Nephron progenitor cell (in vitro differentiated cells): Measurements from ENCODE around the gene HAS3.
A peak's percentile ranks its signal among the peaks of the same experiment; 100 is the strongest.
"Not testable (repeated sequence)": the region's sequence is repeated elsewhere in the genome, so short reads cannot be mapped to it uniquely, and the experiment has no call there.

Experiments
- DNase-seq: peaks from one replicate; pipeline ENCODE4 v3.0.0; 2021
- H3K27ac Mint-ChIP-seq: 2 replicates; pipeline ENCODE4 v1.8.0; 2021; ENCODE audit warnings: mild to moderate bottlenecking, moderate library complexity, mixed read lengths
- H3K27me3 Mint-ChIP-seq: 2 replicates; pipeline ENCODE4 v1.8.0; 2021; ENCODE audit warnings: mild to moderate bottlenecking, low read depth, mixed read lengths; ENCODE audit not compliant: poor library complexity
- H3K36me3 Mint-ChIP-seq: 2 replicates; pipeline ENCODE4 v1.8.0; 2021; ENCODE audit warnings: low read depth, mixed read lengths
- H3K4me1 Mint-ChIP-seq: 2 replicates; pipeline ENCODE4 v1.8.0; 2021; ENCODE audit warnings: mixed read lengths
- H3K4me3 Mint-ChIP-seq: 2 replicates; pipeline ENCODE4 v1.8.0; 2021; ENCODE audit warnings: mild to moderate bottlenecking, moderate library complexity, mixed read lengths
- H3K9me3 Mint-ChIP-seq: 2 replicates; pipeline ENCODE4 v1.8.0; 2021; ENCODE audit warnings: mild to moderate bottlenecking, moderate library complexity, mixed read lengths
- CTCF ChIP-seq: fragments of 200-600 bp; sonication (generic); IDR thresholded peaks from 2 replicates; pipeline ENCODE4 v1.5.0; 2021; ENCODE audit warnings: antibody characterized with exemption

Gene HAS3

GRCh38 chr16:69126221-69126620, 20.8 kb downstream of the HAS3 start:
- Mint-ChIP-seq H3K27me3 (no peaks in the 10 kb centered on the region), H3K4me1 (peaks cover 24% of the 10 kb centered on the region), H3K36me3 (peaks cover 60% of the 10 kb centered on the region), H3K9me3 (no peaks in the 10 kb centered on the region), H3K4me3 (no peak overlapping the region), H3K27ac (no peak overlapping the region)
- TF ChIP-seq CTCF = no peak
- DNase-seq = no peak

- H3K4me3 Mint-ChIP-seq, DNase-seq, H3K27me3 Mint-ChIP-seq, H3K9me3 Mint-ChIP-seq: not testable (repeated sequence)
- Mint-ChIP-seq H3K27ac (peak overlapping the region; percentile 82), H3K4me1 (peaks cover 30% of the 10 kb centered on the region), H3K36me3 (peaks cover 56% of the 10 kb centered on the region)
Measured at GRCh38 chr16:69126801-69127200, 21.3 kb downstream of the HAS3 start.

GRCh38 chr16:69127966-69128510, 22.6 kb downstream of the HAS3 start:
- H3K36me3 Mint-ChIP-seq = peaks cover 52% of the 10 kb centered on the region
- no peak for TF ChIP-seq CTCF
- H3K4me3 Mint-ChIP-seq = no peak overlapping the region
- H3K4me1 Mint-ChIP-seq = peaks cover 34% of the 10 kb centered on the region
- no peaks in the 10 kb centered on the region for H3K9me3 Mint-ChIP-seq
- no peaks in the 10 kb centered on the region for H3K27me3 Mint-ChIP-seq
- no peak for DNase-seq
- H3K27ac Mint-ChIP-seq = no peak overlapping the region

- TF ChIP-seq CTCF = no peak
- peaks cover 48% of the 10 kb centered on the region for H3K36me3 Mint-ChIP-seq
- peaks cover 55% of the 10 kb centered on the region for H3K4me1 Mint-ChIP-seq
- no peak for DNase-seq
- H3K27ac Mint-ChIP-seq = peak overlapping the region; percentile 91
- no peaks in the 10 kb centered on the region for H3K9me3 Mint-ChIP-seq
- H3K4me3 Mint-ChIP-seq = peak overlapping the region; percentile 96
- no peaks in the 10 kb centered on the region for H3K27me3 Mint-ChIP-seq
Measured at GRCh38 chr16:69130461-69130860, 25.0 kb downstream of the HAS3 start.

GRCh38 chr16:69131167-69131838, 25.9 kb downstream of the HAS3 start:
- Mint-ChIP-seq H3K4me3 (peak overlapping the region; percentile 96), H3K27ac (peak overlapping the region; percentile 91), H3K36me3 (peaks cover 44% of the 10 kb centered on the region), H3K4me1 (peaks cover 55% of the 10 kb centered on the region), H3K9me3 (no peaks in the 10 kb centered on the region), H3K27me3 (no peaks in the 10 kb centered on the region)
- TF ChIP-seq CTCF = no peak
- peak; percentile 41 for DNase-seq

GRCh38 chr16:69131839-69132423, 26.5 kb downstream of the HAS3 start:
- H3K4me1 Mint-ChIP-seq = peaks cover 55% of the 10 kb centered on the region
- H3K4me3 Mint-ChIP-seq = peak overlapping the region; percentile 96
- no peak for TF ChIP-seq CTCF
- no peaks in the 10 kb centered on the region for H3K9me3 Mint-ChIP-seq
- no peaks in the 10 kb centered on the region for H3K27me3 Mint-ChIP-seq
- H3K27ac Mint-ChIP-seq = peak overlapping the region; percentile 91
- DNase-seq = peak; percentile 90
- H3K36me3 Mint-ChIP-seq = peaks cover 48% of the 10 kb centered on the region
